GM18498 (cell line): Measurements from ENCODE around the gene FBXL22.
"Not testable (repeated sequence)": the region's sequence is repeated elsewhere in the genome, so short reads cannot be mapped to it uniquely, and the experiment has no call there.

Experiments
- ATAC-seq: cut with Tn5 transposase; IDR thresholded peaks from one replicate; pipeline ENCODE4 v1.9.1; 2021; ENCODE audit warnings: mild to moderate bottlenecking, moderate library complexity; ENCODE audit not compliant: unreplicated experiment

The FBXL22 gene

GRCh38 chr15:63611177-63611576 is 14.0 kb downstream of the FBXL22 start:
- ATAC-seq = no peak

GRCh38 chr15:63612300-63612699 is 15.1 kb downstream of the FBXL22 start:
- no peak for ATAC-seq

- ATAC-seq = no peak
These were observed 18.7 kb downstream of the FBXL22 start for GRCh38 chr15:63615935-63616334.

GRCh38 chr15:63617147-63617546 is 20.0 kb downstream of the FBXL22 start:
- ATAC-seq = not testable (repeated sequence)

- not testable (repeated sequence) for ATAC-seq
These were observed 20.4 kb downstream of the FBXL22 start for GRCh38 chr15:63617627-63618026.

GRCh38 chr15:63620760-63621159 is 23.6 kb downstream of the FBXL22 start:
- not testable (repeated sequence) for ATAC-seq

GRCh38 chr15:63623232-63623969 is 26.2 kb downstream of the FBXL22 start:
- ATAC-seq = no peak

GRCh38 chr15:63626955-63627354 is 29.8 kb downstream of the FBXL22 start:
- ATAC-seq = peak; percentile 73

- ATAC-seq = no peak
These were observed 31.1 kb downstream of the FBXL22 start for GRCh38 chr15:63628123-63628822.

GRCh38 chr15:63630036-63630751 is 33.0 kb downstream of the FBXL22 start:
- no peak for ATAC-seq

- no peak for ATAC-seq
These were observed 36.1 kb downstream of the FBXL22 start for GRCh38 chr15:63633312-63633711.

GRCh38 chr15:63634154-63634553 is 37.0 kb downstream of the FBXL22 start:
- no peak for ATAC-seq

- ATAC-seq = no peak
These were observed 39.4 kb downstream of the FBXL22 start for GRCh38 chr15:63636518-63637061.

- ATAC-seq = no peak
These were observed 41.7 kb downstream of the FBXL22 start for GRCh38 chr15:63638839-63639238.

- no peak for ATAC-seq
These were observed 43.0 kb downstream of the FBXL22 start for GRCh38 chr15:63640146-63640545.
